Vagina (tissue), 2 donors: ENCODE measurements around the gene CFAP299. TPM values are rescaled to one million over a fixed set of nuclear protein-coding genes. Genes with fewer than 3 reads are reported as not detected.

Experiments
- DNase-seq, 2 donors: peaks; one replicate each; pipeline ENCODE4 v3.0.0-alpha.2; 2017; ENCODE audit errors: extremely low spot score in 2 of 2
- H3K27ac ChIP-seq: fragments of 200-600 bp; sonication (generic); one replicate; pipeline ENCODE4 v1.5.1; 2019
- H3K27me3 ChIP-seq: fragments of 200-600 bp; sonication (generic); one replicate; pipeline ENCODE4 v1.5.1; 2019
- H3K36me3 ChIP-seq, 2 donors: fragments of 200-600 bp; sonication (generic); one replicate each; pipeline ENCODE4 v1.5.1; 2017 to 2019
- H3K4me1 ChIP-seq: fragments of 200-600 bp; sonication (generic); one replicate; pipeline ENCODE4 v1.5.1; 2019
- H3K4me3 ChIP-seq, 2 donors: fragments of 200-600 bp; sonication (generic); 1 replicate in 1 of 2; 2 replicates in 1 of 2; pipeline ENCODE4 v1.5.1; 2016 to 2019
- H3K9me3 ChIP-seq: fragments of 200-600 bp; sonication (generic); one replicate; pipeline ENCODE4 v1.5.1; 2019
- POLR2A ChIP-seq, 2 donors: fragments of 450-650 bp; IDR thresholded peaks; one replicate each; pipeline ENCODE4 v1.6.1; 2017; ENCODE audit warnings: antibody characterized with exemption in 2 of 2, mild to moderate bottlenecking in 2 of 2, moderate library complexity in 2 of 2
- POLR2AphosphoS5 ChIP-seq, 2 donors: sonication (generic); formaldehyde crosslinking; IDR thresholded peaks; one replicate each; pipeline ENCODE4 v1.9.0; 2017; ENCODE audit warnings: antibody characterized with exemption in 2 of 2, mild to moderate bottlenecking in 2 of 2, low read depth in 1 of 2; ENCODE audit not compliant: insufficient read depth in 1 of 2
- intact Hi-C: fragments of 100-400 bp; cut with DNase I; formaldehyde crosslinking; loops from one replicate; pipeline ENCODE4 v1.15.1; 2023
- total RNA-seq: library from RNA; depleted of rRNA; stranded (reverse); fragments of >200 nt; gene quantifications from one replicate; pipeline ENCODE4 v1.2.3, GENCODE V29; 2016
- TF ChIP-seq, protein P1 (sequence below), 3 experiments: fragments of 450-650 bp in 2 of 3; fragments of 200-600 bp in 1 of 3; sonication (generic) in 1 of 3; IDR thresholded peaks; one replicate each; pipeline ENCODE4 v1.5.1; 2017 to 2019; ENCODE audit warnings: antibody characterized with exemption in 3 of 3, mild to moderate bottlenecking in 2 of 3, moderate library complexity in 2 of 3

The CFAP299 gene
- total RNA-seq, 1 donor from 2014 or later = not detected

DNA sequence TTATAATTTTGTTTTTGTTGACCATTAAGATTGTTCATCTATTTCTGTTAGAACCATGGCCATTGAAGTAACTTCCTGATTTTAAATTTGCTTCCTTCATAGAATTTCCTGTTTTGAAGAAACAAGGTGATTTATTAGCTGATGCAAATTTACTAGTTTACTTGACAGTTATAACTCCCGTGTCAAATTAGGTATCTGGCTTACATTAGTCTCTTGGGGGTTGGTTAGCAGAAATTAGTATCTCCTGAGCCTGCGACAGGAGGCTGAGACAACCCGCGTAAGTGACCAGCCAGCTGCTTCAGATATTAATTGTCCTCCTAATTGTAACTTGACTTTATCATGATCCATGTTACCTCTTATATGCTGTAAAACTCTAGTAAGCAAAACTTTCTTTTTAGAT is 154.3 kb downstream of the CFAP299 start:
- no peaks in the 10 kb centered on the region for H3K27me3 ChIP-seq
- no peak for TF ChIP-seq POLR2AphosphoS5 (IDR thresholded peaks at IDR 0.05; ENCODE audit: insufficient read depth in 1 of 2, low read depth in 1 of 2)
- TF ChIP-seq, protein P1, sequence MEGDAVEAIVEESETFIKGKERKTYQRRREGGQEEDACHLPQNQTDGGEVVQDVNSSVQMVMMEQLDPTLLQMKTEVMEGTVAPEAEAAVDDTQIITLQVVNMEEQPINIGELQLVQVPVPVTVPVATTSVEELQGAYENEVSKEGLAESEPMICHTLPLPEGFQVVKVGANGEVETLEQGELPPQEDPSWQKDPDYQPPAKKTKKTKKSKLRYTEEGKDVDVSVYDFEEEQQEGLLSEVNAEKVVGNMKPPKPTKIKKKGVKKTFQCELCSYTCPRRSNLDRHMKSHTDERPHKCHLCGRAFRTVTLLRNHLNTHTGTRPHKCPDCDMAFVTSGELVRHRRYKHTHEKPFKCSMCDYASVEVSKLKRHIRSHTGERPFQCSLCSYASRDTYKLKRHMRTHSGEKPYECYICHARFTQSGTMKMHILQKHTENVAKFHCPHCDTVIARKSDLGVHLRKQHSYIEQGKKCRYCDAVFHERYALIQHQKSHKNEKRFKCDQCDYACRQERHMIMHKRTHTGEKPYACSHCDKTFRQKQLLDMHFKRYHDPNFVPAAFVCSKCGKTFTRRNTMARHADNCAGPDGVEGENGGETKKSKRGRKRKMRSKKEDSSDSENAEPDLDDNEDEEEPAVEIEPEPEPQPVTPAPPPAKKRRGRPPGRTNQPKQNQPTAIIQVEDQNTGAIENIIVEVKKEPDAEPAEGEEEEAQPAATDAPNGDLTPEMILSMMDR (IDR thresholded peaks at IDR 0.05) = no peak
- TF ChIP-seq POLR2A (IDR thresholded peaks at IDR 0.05) = no peak
- H3K36me3 ChIP-seq = no peaks in the 10 kb centered on the region
- H3K4me3 ChIP-seq = no peak overlapping the region
- intact Hi-C loops = no loop called here
- no peak for DNase-seq
- H3K9me3 ChIP-seq = no peaks in the 10 kb centered on the region
- H3K4me1 ChIP-seq = no peaks in the 10 kb centered on the region
- H3K27ac ChIP-seq = no peak overlapping the region

DNA sequence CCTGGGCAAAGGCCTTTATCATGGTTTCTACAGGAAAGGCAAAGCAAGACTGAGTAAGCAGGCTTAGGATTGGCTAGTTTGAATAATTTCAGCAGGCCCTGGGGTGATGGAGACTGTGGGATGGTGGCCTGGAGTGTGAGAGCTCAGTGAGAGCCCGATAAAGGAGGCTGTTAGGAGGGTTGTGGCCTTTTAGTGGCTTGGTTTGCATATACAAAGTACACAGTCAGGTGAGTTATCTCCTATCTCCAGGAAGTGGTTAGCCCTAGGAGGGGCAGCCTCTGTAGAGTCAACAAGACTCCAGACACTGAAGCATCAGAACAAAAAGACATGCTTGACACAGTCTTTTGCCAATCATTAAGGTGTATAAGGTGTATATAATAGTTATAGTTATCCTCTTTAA is 157.2 kb downstream of the CFAP299 start:
- Histone ChIP-seq H3K4me1 (no peaks in the 10 kb centered on the region), H3K36me3 (no peaks in the 10 kb centered on the region), H3K27me3 (no peaks in the 10 kb centered on the region), H3K27ac (no peak overlapping the region), H3K9me3 (no peaks in the 10 kb centered on the region), H3K4me3 (no peak overlapping the region)
- intact Hi-C loops = no loop called here
- no peak for TF ChIP-seq POLR2AphosphoS5 (IDR thresholded peaks at IDR 0.05; ENCODE audit: insufficient read depth in 1 of 2, low read depth in 1 of 2)
- TF ChIP-seq, protein P1 (IDR thresholded peaks at IDR 0.05) = no peak
- DNase-seq = no peak

DNA sequence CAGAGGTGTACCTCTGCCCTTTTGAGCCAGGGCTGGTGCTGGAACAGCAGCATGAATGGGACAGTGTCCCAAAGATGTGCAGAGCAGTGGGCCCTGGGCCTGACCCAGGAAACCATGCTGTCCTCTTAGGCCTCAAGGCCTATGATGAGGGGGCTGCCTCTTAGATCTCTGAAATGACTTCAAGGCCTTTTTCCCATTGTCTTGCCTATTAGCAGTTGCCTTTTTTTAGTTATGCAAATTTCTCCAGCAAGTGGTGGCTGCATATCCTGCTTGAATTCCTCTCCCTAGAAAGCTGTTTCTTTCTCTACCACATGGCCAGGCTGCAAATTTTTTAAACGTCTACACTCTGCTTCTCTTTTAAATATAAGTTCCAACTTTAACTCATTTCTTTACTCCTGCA is 160.3 kb downstream of the CFAP299 start:
- Histone ChIP-seq H3K4me3 (no peak overlapping the region), H3K27me3 (no peaks in the 10 kb centered on the region), H3K27ac (no peak overlapping the region), H3K36me3 (no peaks in the 10 kb centered on the region), H3K9me3 (no peaks in the 10 kb centered on the region), H3K4me1 (no peaks in the 10 kb centered on the region)
- TF ChIP-seq, protein P1 (IDR thresholded peaks at IDR 0.05) = no peak
- no peak for TF ChIP-seq POLR2A (IDR thresholded peaks at IDR 0.05)
- TF ChIP-seq POLR2AphosphoS5 (IDR thresholded peaks at IDR 0.05; ENCODE audit: insufficient read depth in 1 of 2, low read depth in 1 of 2) = no peak
- intact Hi-C loops = no loop called here
- DNase-seq = no peak

DNA sequence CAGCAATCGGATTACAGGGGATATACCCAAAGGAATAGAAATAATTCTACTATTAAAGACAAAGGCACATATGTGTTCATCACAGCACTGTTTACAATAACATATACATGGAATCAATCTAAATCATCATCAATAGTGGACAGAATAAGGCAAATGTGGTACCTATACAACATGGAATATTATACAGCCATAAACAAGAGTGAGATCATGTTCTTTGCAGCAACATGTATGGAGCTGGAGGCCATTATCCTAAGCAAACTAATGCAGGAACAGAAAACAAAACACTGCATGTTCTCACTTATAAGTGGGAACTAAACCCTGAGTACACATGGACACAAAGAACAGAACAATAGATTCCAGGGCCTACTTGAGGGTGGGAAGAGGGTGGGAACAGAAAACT is 163.2 kb downstream of the CFAP299 start:
- Histone ChIP-seq H3K9me3 (no peaks in the 10 kb centered on the region), H3K36me3 (no peaks in the 10 kb centered on the region), H3K27me3 (no peaks in the 10 kb centered on the region), H3K4me1 (no peaks in the 10 kb centered on the region), H3K4me3 (no peak overlapping the region), H3K27ac (no peak overlapping the region)
- intact Hi-C loops = no loop called here
- TF ChIP-seq, protein P1 (IDR thresholded peaks at IDR 0.05) = no peak
- no peak for TF ChIP-seq POLR2A (IDR thresholded peaks at IDR 0.05)
- no peak for TF ChIP-seq POLR2AphosphoS5 (IDR thresholded peaks at IDR 0.05; ENCODE audit: insufficient read depth in 1 of 2, low read depth in 1 of 2)
- DNase-seq = no peak

DNA sequence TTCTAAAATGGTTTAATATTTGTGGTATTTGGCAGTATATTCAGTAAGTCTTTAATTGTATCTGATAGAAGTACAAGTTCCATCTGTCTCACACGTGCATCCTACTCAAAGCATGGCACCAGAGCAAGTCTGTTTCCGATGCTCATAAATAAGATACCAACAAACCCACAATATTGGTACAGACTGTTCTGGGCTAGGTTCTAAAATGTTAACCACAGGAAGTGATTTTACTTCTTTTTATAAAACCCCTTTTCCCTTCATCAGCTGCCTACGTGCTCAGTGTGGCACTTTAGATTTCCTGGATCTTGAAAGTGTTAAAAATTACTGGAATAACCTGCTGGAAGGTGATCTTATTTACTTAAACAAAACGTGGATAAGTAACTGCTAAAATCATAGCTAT is 165.1 kb downstream of the CFAP299 start:
- H3K27ac ChIP-seq = no peak overlapping the region
- TF ChIP-seq POLR2A (IDR thresholded peaks at IDR 0.05) (no peak), POLR2AphosphoS5 (IDR thresholded peaks at IDR 0.05; ENCODE audit: insufficient read depth in 1 of 2, low read depth in 1 of 2) (peak; percentile 13 to 31)
- TF ChIP-seq, protein P1 (IDR thresholded peaks at IDR 0.05) = no peak
- no peaks in the 10 kb centered on the region for H3K27me3 ChIP-seq
- H3K9me3 ChIP-seq = no peaks in the 10 kb centered on the region
- H3K4me1 ChIP-seq = no peaks in the 10 kb centered on the region
- H3K36me3 ChIP-seq = no peaks in the 10 kb centered on the region
- DNase-seq = no peak
- intact Hi-C loops = no loop called here
- no peak overlapping the region for H3K4me3 ChIP-seq
